DND-41 (cell line): ENCODE data around the gene PRSS16.

Experiments
- ATAC-seq: fragments of 200-7000 bp; cut with Tn5 transposase; 3 replicates; pipeline ENCODE4 v1.9.1; 2021; ENCODE audit warnings: low read depth; ENCODE audit not compliant: insufficient read depth
- DNase-seq: peaks from one replicate; pipeline ENCODE4 v3.0.0-alpha.2; 2020
- H2AFZ ChIP-seq: 2 replicates; pipeline ENCODE4 v1.6.0; 2012; ENCODE audit warnings: low read depth, low read length
- H3K27ac ChIP-seq: 2 replicates; pipeline ENCODE4 v1.5.1; 2012; ENCODE audit warnings: low read length, inconsistent platforms
- H3K27me3 ChIP-seq: fragments of 200-600 bp; sonication (generic); 2 replicates; pipeline ENCODE4 v1.6.0; 2012; ENCODE audit warnings: low read length, mild to moderate bottlenecking, inconsistent platforms; ENCODE audit not compliant: insufficient read depth, poor library complexity
- H3K36me3 ChIP-seq: 2 replicates; pipeline ENCODE4 v1.5.1; 2012; ENCODE audit warnings: low read length, inconsistent platforms; ENCODE audit not compliant: insufficient read depth
- H3K4me1 ChIP-seq: 2 replicates; pipeline ENCODE4 v1.5.1; 2012; ENCODE audit warnings: mild to moderate bottlenecking, low read length; ENCODE audit not compliant: insufficient read depth
- H3K4me2 ChIP-seq: 2 replicates; pipeline ENCODE4 v1.6.0; 2012; ENCODE audit warnings: mild to moderate bottlenecking, moderate library complexity, low read length, inconsistent platforms; ENCODE audit not compliant: insufficient read depth
- H3K4me3 ChIP-seq, 2 experiments: fragments of 200-600 bp in 1 of 2; shearing (Covaris generic) in 1 of 2; 2 replicates each; pipeline ENCODE4 v1.5.1; 2012 to 2016; ENCODE audit warnings: inconsistent platforms in 2 of 2, low read length in 2 of 2, mild to moderate bottlenecking in 2 of 2, low read depth in 1 of 2, moderate library complexity in 1 of 2
- H3K79me2 ChIP-seq: 2 replicates; pipeline ENCODE4 v1.6.0; 2012; ENCODE audit warnings: low read length, inconsistent platforms; ENCODE audit not compliant: insufficient read depth
- H3K9ac ChIP-seq: 2 replicates; pipeline ENCODE4 v1.6.0; 2012; ENCODE audit warnings: low read depth, mild to moderate bottlenecking, inconsistent platforms, low read length, moderate library complexity
- H3K9me3 ChIP-seq: 2 replicates; pipeline ENCODE4 v1.5.1; 2012; ENCODE audit warnings: low read length, moderate library complexity, mild to moderate bottlenecking, inconsistent platforms; ENCODE audit not compliant: insufficient read depth, severe bottlenecking
- H4K20me1 ChIP-seq: 2 replicates; pipeline ENCODE4 v1.6.0; 2012; ENCODE audit warnings: low read length; ENCODE audit not compliant: insufficient read depth
- CTCF ChIP-seq: IDR thresholded peaks from 2 replicates; pipeline ENCODE4 v1.5.1; 2012; ENCODE audit warnings: borderline replicate concordance, low read length, moderate library complexity, mild to moderate bottlenecking; ENCODE audit not compliant: poor library complexity, severe bottlenecking; ENCODE audit errors: extremely low read depth
- EZH2 ChIP-seq: IDR thresholded peaks from 3 replicates; pipeline ENCODE4 v1.6.1; 2012; ENCODE audit warnings: borderline replicate concordance, low read depth, mild to moderate bottlenecking, moderate library complexity, low read length, inconsistent platforms; ENCODE audit not compliant: severe bottlenecking

PRSS16 gene

GRCh38 chr6:27296106-27296783 is 48.7 kb downstream of the PRSS16 start:
- Histone ChIP-seq H3K4me2 (no peak overlapping the region), H2AFZ (no peak overlapping the region)
- no peak for ATAC-seq

GRCh38 chr6:27297484-27297856 is 50.0 kb downstream of the PRSS16 start:
- H3K9ac ChIP-seq = no peak overlapping the region
- no peak overlapping the region for H2AFZ ChIP-seq
- no peak for TF ChIP-seq CTCF
- no peak for TF ChIP-seq EZH2
- H3K4me1 ChIP-seq = no peaks in the 10 kb centered on the region
- no peak for ATAC-seq
- no peak overlapping the region for H3K27ac ChIP-seq
- H3K79me2 ChIP-seq = no peaks in the 10 kb centered on the region
- H3K9me3 ChIP-seq = no peaks in the 10 kb centered on the region
- H3K4me2 ChIP-seq = no peak overlapping the region
- no peak for DNase-seq
- no peaks in the 10 kb centered on the region for H3K36me3 ChIP-seq
- H4K20me1 ChIP-seq = no peaks in the 10 kb centered on the region
- H3K27me3 ChIP-seq = no peaks in the 10 kb centered on the region
- no peak overlapping the region for H3K4me3 ChIP-seq

More at GRCh38 chr6:27296106-27296783, 48.7 kb downstream of the PRSS16 start:
- H4K20me1 ChIP-seq = no peaks in the 10 kb centered on the region
- no peak overlapping the region for H3K9ac ChIP-seq
- TF ChIP-seq CTCF (no peak), EZH2 (no peak)
- H3K9me3 ChIP-seq = no peaks in the 10 kb centered on the region
- H3K27me3 ChIP-seq = no peaks in the 10 kb centered on the region
- no peaks in the 10 kb centered on the region for H3K4me1 ChIP-seq
- DNase-seq = no peak
- H3K36me3 ChIP-seq = no peaks in the 10 kb centered on the region
- no peak overlapping the region for H3K27ac ChIP-seq
- no peaks in the 10 kb centered on the region for H3K79me2 ChIP-seq
- H3K4me3 ChIP-seq = no peak overlapping the region

- Histone ChIP-seq H3K9ac (no peak overlapping the region), H4K20me1 (no peaks in the 10 kb centered on the region), H3K4me1 (no peaks in the 10 kb centered on the region), H3K27me3 (no peaks in the 10 kb centered on the region), H3K9me3 (no peaks in the 10 kb centered on the region), H3K36me3 (no peaks in the 10 kb centered on the region), H3K79me2 (no peaks in the 10 kb centered on the region), H3K27ac (no peak overlapping the region), H2AFZ (no peak overlapping the region), H3K4me2 (no peak overlapping the region), H3K4me3 (no peak overlapping the region)
- ATAC-seq = no peak
- TF ChIP-seq CTCF = no peak
- no peak for TF ChIP-seq EZH2
- no peak for DNase-seq
Observed at GRCh38 chr6:27297857-27298730, 50.6 kb downstream of the PRSS16 start.
